ENCODE data around the gene TPRX2. TPM values are rescaled to one million over a fixed set of nuclear protein-coding genes. Genes with fewer than 3 reads are reported as not detected.
A peak's percentile ranks its signal among the peaks of the same experiment; 100 is the strongest.
"Not testable (repeated sequence)": the region's sequence is repeated elsewhere in the genome, so short reads cannot be mapped to it uniquely, and the experiment has no call there.

The TPRX2 gene
- total and polyA plus RNA-seq, 2 experiments from 2014 or later, result not detected

DNA sequence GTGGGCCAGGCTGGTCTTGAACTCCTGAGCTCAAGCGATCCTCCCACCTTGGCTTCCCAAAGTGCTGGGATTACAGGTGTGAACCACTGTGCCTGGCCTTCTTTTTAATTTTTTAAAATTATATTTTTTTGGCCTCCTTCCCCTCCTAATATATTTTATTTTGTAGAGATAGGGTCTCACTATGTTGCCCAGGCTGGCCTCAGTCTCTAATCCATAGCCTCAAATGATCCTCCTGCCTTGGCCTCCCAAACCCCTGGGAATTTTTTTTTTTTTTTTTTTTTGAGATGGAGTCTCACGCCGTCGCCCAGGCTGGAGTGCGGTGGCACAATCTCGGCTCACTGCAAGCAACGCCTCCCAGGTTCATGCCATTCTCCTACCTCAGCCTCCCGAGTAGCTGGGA, 42.8 kb upstream of the TPRX2 start:
- H3K27ac Mint-ChIP-seq; H3K79me2 ChIP-seq (replicated peaks; ENCODE audit: insufficient read depth); H3K4me3 Mint-ChIP-seq: not testable (repeated sequence)

DNA sequence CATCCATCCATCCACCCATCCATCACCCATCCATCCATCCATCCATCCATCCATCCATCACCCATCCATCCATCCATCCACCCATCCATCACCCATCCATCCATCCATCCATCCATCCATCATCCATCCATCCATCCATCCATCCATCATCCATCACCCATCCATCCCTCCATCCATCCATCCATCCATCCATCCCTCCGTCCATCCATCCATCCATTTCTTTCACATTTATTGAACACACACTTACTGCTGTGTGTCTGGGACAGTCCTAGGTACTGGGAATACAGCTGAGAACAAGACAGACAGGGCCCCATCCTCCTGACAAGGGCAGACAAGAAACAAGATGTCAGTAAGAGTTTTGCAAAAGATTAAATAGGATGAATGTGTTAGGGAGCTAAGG, 40.8 kb upstream of the TPRX2 start:
- peaks cover 12% of the 10 kb centered on the region for H3K4me1 ChIP-seq (ENCODE audit: insufficient read depth)
- H3K27ac Mint-ChIP-seq; H3F3A ChIP-seq (replicated peaks; ENCODE audit: low read depth); H3K36me3 ChIP-seq (ENCODE audit: insufficient read depth); ATAC-seq; H3K4me2 ChIP-seq; H3K4me3 Mint-ChIP-seq; DNase-seq (ENCODE audit: low spot score); H4K20me1 ChIP-seq (replicated peaks; ENCODE audit: insufficient read depth); H3K4me3 ChIP-seq; H3K36me3 Mint-ChIP-seq (ENCODE audit: low read depth); H3K27ac ChIP-seq (ENCODE audit: low read depth); H2AFZ ChIP-seq; H3K27me3 ChIP-seq (ENCODE audit: insufficient read depth); H3K9me3 Mint-ChIP-seq; H3K9me2 ChIP-seq (ENCODE audit: insufficient read depth); H3K79me2 ChIP-seq (replicated peaks; ENCODE audit: insufficient read depth): not testable (repeated sequence)
- H3K4me1 Mint-ChIP-seq, result peaks cover 28% of the 10 kb centered on the region
- peaks cover 22% of the 10 kb centered on the region for H3K27me3 Mint-ChIP-seq (ENCODE audit: insufficient read depth, low read depth, poor library complexity)

More for the DNA sequence above, 42.8 kb upstream of the TPRX2 start:
- not testable (repeated sequence) for H4K20me1 ChIP-seq (replicated peaks; ENCODE audit: insufficient read depth); H3K36me3 ChIP-seq (ENCODE audit: insufficient read depth); H3K4me2 ChIP-seq; H3K4me3 ChIP-seq; H3K27me3 ChIP-seq (ENCODE audit: insufficient read depth); H3K27ac ChIP-seq (ENCODE audit: low read depth); H3K36me3 Mint-ChIP-seq (ENCODE audit: low read depth); H3F3A ChIP-seq (replicated peaks; ENCODE audit: low read depth); H2AFZ ChIP-seq; DNase-seq (ENCODE audit: low spot score); H3K9me3 Mint-ChIP-seq; H3K9me2 ChIP-seq (ENCODE audit: insufficient read depth); ATAC-seq
- Mint-ChIP-seq H3K4me1 (peaks cover 17% of the 10 kb centered on the region), H3K27me3 (ENCODE audit: insufficient read depth, low read depth, poor library complexity) (peaks cover 18% of the 10 kb centered on the region)
- H3K4me1 ChIP-seq (ENCODE audit: insufficient read depth), result peaks cover 11% of the 10 kb centered on the region

DNA sequence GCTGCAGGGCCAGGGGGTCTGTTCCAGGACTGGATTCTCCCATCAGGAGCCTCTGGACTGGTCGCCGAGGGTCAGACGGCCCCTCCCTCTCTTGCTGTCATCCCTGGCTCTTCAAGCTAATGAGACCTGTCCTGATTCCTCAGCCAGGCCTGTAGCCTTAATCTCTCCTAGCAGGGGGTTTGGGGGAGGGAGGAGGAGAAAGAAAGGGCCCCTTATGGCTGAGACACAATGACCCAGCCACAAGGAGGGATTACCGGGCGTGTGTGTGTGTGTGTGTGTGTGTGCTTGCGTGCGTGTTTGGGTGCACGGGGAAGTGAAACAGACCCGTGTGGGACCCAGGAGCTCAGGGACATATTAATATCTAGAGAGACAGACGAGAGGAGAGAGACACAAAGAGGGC, 39.2 kb upstream of the TPRX2 start:
- Histone ChIP-seq H3K4me2 (peak overlapping the region; percentile 64), H3K79me2 (replicated peaks; ENCODE audit: insufficient read depth) (no peaks in the 10 kb centered on the region), H3K4me3 (no peak overlapping the region), H4K20me1 (replicated peaks; ENCODE audit: insufficient read depth) (no peaks in the 10 kb centered on the region), H3K9me2 (ENCODE audit: insufficient read depth) (no peaks in the 10 kb centered on the region), H3K27me3 (ENCODE audit: insufficient read depth) (no peaks in the 10 kb centered on the region), H2AFZ (peak overlapping the region; percentile 91), H3K36me3 (ENCODE audit: insufficient read depth) (no peaks in the 10 kb centered on the region), H3K4me1 (ENCODE audit: insufficient read depth) (peaks cover 12% of the 10 kb centered on the region), H3F3A (replicated peaks; ENCODE audit: low read depth) (no peaks in the 10 kb centered on the region), H3K27ac (ENCODE audit: low read depth) (no peak overlapping the region)
- ATAC-seq (peak; percentile 84), DNase-seq (ENCODE audit: low spot score) (peak; percentile 61)
- Mint-ChIP-seq H3K27ac (peak overlapping the region; percentile 6; the same call in 1 of the 2 replicates), H3K4me1 (peaks cover 28% of the 10 kb centered on the region), H3K27me3 (ENCODE audit: insufficient read depth, low read depth, poor library complexity) (peaks cover 17% of the 10 kb centered on the region), H3K4me3 (peak overlapping the region; percentile 23; the same call in 2 of the 3 replicates), H3K36me3 (ENCODE audit: low read depth) (no peaks in the 10 kb centered on the region; the same call in 2 of the 3 replicates), H3K9me3 (no peaks in the 10 kb centered on the region; the same call in 1 of the 3 replicates)
- TF ChIP-seq, protein P1, sequence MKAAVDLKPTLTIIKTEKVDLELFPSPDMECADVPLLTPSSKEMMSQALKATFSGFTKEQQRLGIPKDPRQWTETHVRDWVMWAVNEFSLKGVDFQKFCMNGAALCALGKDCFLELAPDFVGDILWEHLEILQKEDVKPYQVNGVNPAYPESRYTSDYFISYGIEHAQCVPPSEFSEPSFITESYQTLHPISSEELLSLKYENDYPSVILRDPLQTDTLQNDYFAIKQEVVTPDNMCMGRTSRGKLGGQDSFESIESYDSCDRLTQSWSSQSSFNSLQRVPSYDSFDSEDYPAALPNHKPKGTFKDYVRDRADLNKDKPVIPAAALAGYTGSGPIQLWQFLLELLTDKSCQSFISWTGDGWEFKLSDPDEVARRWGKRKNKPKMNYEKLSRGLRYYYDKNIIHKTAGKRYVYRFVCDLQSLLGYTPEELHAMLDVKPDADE (IDR thresholded peaks at IDR 0.05), result no peak

DNA sequence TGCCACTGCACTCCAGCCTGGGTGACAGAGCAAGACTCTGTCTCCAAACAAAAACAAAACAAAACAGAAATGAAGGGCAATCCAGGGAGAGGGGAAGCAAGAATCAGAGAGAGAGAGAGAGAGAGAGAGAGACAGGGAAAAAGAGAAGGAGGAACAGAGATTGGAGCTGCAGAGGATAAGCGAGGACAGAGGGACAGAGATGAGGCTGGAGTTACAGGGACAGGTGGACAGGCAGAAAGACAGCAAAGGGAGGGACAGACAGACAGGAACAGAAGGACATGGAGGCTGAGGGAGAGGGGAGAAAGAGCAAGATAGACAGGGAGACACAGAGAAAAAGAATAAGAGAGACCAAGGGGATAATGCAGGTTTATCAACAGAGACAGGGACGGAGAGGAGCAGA, 38.6 kb upstream of the TPRX2 start:
- Mint-ChIP-seq H3K27ac (no peak overlapping the region), H3K4me3 (no peak overlapping the region), H3K9me3 (no peaks in the 10 kb centered on the region; the same call in 1 of the 3 replicates), H3K36me3 (ENCODE audit: low read depth) (no peaks in the 10 kb centered on the region; the same call in 2 of the 3 replicates), H3K4me1 (peaks cover 28% of the 10 kb centered on the region), H3K27me3 (ENCODE audit: insufficient read depth, low read depth, poor library complexity) (peaks cover 17% of the 10 kb centered on the region)
- no peaks in the 10 kb centered on the region for H3K36me3 ChIP-seq (ENCODE audit: insufficient read depth)
- no peaks in the 10 kb centered on the region for H3K79me2 ChIP-seq (replicated peaks; ENCODE audit: insufficient read depth)
- ATAC-seq, result no peak
- H4K20me1 ChIP-seq (replicated peaks; ENCODE audit: insufficient read depth), result no peaks in the 10 kb centered on the region
- H2AFZ ChIP-seq, result peak overlapping the region; percentile 91
- H3K27me3 ChIP-seq (ENCODE audit: insufficient read depth), result no peaks in the 10 kb centered on the region
- H3K9me2 ChIP-seq (ENCODE audit: insufficient read depth), result no peaks in the 10 kb centered on the region
- peaks cover 12% of the 10 kb centered on the region for H3K4me1 ChIP-seq (ENCODE audit: insufficient read depth)
- no peak overlapping the region for H3K4me3 ChIP-seq
- no peaks in the 10 kb centered on the region for H3F3A ChIP-seq (replicated peaks; ENCODE audit: low read depth)
- no peak overlapping the region for H3K4me2 ChIP-seq
- H3K27ac ChIP-seq (ENCODE audit: low read depth), result no peak overlapping the region
- DNase-seq (ENCODE audit: low spot score), result no peak
- TF ChIP-seq EZH2 (IDR thresholded peaks at IDR 0.05; ENCODE audit: low read depth, unreplicated experiment) (no peak), NANOG (IDR thresholded peaks at IDR 0.05; ENCODE audit: borderline replicate concordance) (no peak)
- TF ChIP-seq, protein P2, sequence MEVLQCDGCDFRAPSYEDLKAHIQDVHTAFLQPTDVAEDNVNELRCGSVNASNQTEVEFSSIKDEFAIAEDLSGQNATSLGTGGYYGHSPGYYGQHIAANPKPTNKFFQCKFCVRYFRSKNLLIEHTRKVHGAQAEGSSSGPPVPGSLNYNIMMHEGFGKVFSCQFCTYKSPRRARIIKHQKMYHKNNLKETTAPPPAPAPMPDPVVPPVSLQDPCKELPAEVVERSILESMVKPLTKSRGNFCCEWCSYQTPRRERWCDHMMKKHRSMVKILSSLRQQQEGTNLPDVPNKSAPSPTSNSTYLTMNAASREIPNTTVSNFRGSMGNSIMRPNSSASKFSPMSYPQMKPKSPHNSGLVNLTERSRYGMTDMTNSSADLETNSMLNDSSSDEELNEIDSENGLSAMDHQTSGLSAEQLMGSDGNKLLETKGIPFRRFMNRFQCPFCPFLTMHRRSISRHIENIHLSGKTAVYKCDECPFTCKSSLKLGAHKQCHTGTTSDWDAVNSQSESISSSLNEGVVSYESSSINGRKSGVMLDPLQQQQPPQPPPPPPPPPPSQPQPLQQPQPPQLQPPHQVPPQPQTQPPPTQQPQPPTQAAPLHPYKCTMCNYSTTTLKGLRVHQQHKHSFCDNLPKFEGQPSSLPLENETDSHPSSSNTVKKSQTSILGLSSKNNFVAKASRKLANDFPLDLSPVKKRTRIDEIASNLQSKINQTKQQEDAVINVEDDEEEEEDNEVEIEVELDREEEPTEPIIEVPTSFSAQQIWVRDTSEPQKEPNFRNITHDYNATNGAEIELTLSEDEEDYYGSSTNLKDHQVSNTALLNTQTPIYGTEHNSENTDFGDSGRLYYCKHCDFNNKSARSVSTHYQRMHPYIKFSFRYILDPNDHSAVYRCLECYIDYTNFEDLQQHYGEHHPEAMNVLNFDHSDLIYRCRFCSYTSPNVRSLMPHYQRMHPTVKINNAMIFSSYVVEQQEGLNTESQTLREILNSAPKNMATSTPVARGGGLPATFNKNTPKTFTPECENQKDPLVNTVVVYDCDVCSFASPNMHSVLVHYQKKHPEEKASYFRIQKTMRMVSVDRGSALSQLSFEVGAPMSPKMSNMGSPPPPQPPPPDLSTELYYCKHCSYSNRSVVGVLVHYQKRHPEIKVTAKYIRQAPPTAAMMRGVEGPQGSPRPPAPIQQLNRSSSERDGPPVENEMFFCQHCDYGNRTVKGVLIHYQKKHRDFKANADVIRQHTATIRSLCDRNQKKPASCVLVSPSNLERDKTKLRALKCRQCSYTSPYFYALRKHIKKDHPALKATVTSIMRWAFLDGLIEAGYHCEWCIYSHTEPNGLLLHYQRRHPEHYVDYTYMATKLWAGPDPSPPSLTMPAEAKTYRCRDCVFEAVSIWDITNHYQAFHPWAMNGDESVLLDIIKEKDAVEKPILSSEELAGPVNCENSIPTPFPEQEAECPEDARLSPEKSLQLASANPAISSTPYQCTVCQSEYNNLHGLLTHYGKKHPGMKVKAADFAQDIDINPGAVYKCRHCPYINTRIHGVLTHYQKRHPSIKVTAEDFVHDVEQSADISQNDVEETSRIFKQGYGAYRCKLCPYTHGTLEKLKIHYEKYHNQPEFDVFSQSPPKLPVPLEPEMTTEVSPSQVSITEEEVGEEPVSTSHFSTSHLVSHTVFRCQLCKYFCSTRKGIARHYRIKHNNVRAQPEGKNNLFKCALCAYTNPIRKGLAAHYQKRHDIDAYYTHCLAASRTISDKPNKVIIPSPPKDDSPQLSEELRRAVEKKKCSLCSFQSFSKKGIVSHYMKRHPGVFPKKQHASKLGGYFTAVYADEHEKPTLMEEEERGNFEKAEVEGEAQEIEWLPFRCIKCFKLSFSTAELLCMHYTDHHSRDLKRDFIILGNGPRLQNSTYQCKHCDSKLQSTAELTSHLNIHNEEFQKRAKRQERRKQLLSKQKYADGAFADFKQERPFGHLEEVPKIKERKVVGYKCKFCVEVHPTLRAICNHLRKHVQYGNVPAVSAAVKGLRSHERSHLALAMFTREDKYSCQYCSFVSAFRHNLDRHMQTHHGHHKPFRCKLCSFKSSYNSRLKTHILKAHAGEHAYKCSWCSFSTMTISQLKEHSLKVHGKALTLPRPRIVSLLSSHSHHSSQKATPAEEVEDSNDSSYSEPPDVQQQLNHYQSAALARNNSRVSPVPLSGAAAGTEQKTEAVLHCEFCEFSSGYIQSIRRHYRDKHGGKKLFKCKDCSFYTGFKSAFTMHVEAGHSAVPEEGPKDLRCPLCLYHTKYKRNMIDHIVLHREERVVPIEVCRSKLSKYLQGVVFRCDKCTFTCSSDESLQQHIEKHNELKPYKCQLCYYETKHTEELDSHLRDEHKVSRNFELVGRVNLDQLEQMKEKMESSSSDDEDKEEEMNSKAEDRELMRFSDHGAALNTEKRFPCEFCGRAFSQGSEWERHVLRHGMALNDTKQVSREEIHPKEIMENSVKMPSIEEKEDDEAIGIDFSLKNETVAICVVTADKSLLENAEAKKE (CRISPR knock-in tag; IDR thresholded peaks at IDR 0.05), result no peak

All from GM23338 (cell line).